Measurements from ENCODE around the gene ACP2.

- no peak for TF ChIP-seq CTCF (IDR thresholded peaks at IDR 0.05; ENCODE audit: insufficient read depth, low read length)
- no peak for TF ChIP-seq GABPA (IDR thresholded peaks at IDR 0.05; ENCODE audit: low read depth)
These were observed 2.8 kb downstream of the ACP2 start for GRCh38 chr11:47245611-47246357.
